ENCODE data around the gene NMNAT3. TPM values are rescaled to one million over a fixed set of nuclear protein-coding genes. Genes with fewer than 3 reads are reported as not detected.

Gene NMNAT3
- total and polyA plus RNA-seq, 2 experiments from 2014 or later: 8.3 to 9.2 TPM

GRCh38 chr3:139514741-139515140, 163.0 kb downstream of the NMNAT3 start:
- no peaks in the 10 kb centered on the region for H3K9me2 ChIP-seq (ENCODE audit: insufficient read depth)
- Mint-ChIP-seq H3K4me1 (peaks cover 2% of the 10 kb centered on the region; the same call in 1 of the 3 replicates), H3K4me3 (no peak overlapping the region), H3K27ac (no peak overlapping the region), H3K9me3 (no peaks in the 10 kb centered on the region), H3K27me3 (ENCODE audit: insufficient read depth, low read depth, poor library complexity) (no peaks in the 10 kb centered on the region), H3K36me3 (ENCODE audit: low read depth) (no peaks in the 10 kb centered on the region)
- no peaks in the 10 kb centered on the region for H3F3A ChIP-seq (replicated peaks; ENCODE audit: low read depth)
- no peaks in the 10 kb centered on the region for H4K20me1 ChIP-seq (replicated peaks; ENCODE audit: insufficient read depth)
- TF ChIP-seq ZNF462 (CRISPR knock-in tag; IDR thresholded peaks at IDR 0.05) (no peak), CREB1 (CRISPR knock-in tag; IDR thresholded peaks at IDR 0.05; ENCODE audit: low read depth) (no peak), EZH2 (IDR thresholded peaks at IDR 0.05; ENCODE audit: low read depth, unreplicated experiment) (no peak), ZNF331 (CRISPR knock-in tag; IDR thresholded peaks at IDR 0.05; ENCODE audit: low read depth) (no peak), JUNB (IDR thresholded peaks at IDR 0.05; ENCODE audit: unreplicated experiment) (no peak), POLR2AphosphoS5 (IDR thresholded peaks at IDR 0.05; ENCODE audit: low read depth) (no peak), ZNF114 (CRISPR knock-in tag; IDR thresholded peaks at IDR 0.05) (no peak), STAT1 (IDR thresholded peaks at IDR 0.05; ENCODE audit: unreplicated experiment) (no peak), NANOG (IDR thresholded peaks at IDR 0.05; ENCODE audit: borderline replicate concordance) (no peak), CTCF (conservative IDR thresholded peaks at IDR 0.05; ENCODE audit: low read depth in 2 of 2) (no peak), EZH2phosphoT487 (IDR thresholded peaks at IDR 0.05; ENCODE audit: unreplicated experiment) (no peak)
- TF ChIP-seq, protein P1, sequence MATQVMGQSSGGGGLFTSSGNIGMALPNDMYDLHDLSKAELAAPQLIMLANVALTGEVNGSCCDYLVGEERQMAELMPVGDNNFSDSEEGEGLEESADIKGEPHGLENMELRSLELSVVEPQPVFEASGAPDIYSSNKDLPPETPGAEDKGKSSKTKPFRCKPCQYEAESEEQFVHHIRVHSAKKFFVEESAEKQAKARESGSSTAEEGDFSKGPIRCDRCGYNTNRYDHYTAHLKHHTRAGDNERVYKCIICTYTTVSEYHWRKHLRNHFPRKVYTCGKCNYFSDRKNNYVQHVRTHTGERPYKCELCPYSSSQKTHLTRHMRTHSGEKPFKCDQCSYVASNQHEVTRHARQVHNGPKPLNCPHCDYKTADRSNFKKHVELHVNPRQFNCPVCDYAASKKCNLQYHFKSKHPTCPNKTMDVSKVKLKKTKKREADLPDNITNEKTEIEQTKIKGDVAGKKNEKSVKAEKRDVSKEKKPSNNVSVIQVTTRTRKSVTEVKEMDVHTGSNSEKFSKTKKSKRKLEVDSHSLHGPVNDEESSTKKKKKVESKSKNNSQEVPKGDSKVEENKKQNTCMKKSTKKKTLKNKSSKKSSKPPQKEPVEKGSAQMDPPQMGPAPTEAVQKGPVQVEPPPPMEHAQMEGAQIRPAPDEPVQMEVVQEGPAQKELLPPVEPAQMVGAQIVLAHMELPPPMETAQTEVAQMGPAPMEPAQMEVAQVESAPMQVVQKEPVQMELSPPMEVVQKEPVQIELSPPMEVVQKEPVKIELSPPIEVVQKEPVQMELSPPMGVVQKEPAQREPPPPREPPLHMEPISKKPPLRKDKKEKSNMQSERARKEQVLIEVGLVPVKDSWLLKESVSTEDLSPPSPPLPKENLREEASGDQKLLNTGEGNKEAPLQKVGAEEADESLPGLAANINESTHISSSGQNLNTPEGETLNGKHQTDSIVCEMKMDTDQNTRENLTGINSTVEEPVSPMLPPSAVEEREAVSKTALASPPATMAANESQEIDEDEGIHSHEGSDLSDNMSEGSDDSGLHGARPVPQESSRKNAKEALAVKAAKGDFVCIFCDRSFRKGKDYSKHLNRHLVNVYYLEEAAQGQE (IDR thresholded peaks at IDR 0.05; ENCODE audit: unreplicated experiment): no peak
- TF ChIP-seq, protein P2, sequence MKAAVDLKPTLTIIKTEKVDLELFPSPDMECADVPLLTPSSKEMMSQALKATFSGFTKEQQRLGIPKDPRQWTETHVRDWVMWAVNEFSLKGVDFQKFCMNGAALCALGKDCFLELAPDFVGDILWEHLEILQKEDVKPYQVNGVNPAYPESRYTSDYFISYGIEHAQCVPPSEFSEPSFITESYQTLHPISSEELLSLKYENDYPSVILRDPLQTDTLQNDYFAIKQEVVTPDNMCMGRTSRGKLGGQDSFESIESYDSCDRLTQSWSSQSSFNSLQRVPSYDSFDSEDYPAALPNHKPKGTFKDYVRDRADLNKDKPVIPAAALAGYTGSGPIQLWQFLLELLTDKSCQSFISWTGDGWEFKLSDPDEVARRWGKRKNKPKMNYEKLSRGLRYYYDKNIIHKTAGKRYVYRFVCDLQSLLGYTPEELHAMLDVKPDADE (IDR thresholded peaks at IDR 0.05): no peak
- no peaks in the 10 kb centered on the region for H3K36me3 ChIP-seq (ENCODE audit: insufficient read depth)
- H3K27ac ChIP-seq (ENCODE audit: low read depth): no peak overlapping the region
- H3K4me3 ChIP-seq: no peak overlapping the region
- ATAC-seq (no peak), DNase-seq (ENCODE audit: low spot score) (no peak)
- H2AFZ ChIP-seq: no peak overlapping the region
- H3K79me2 ChIP-seq (replicated peaks; ENCODE audit: insufficient read depth): no peaks in the 10 kb centered on the region
- H3K4me1 ChIP-seq (ENCODE audit: insufficient read depth): no peaks in the 10 kb centered on the region
- H3K4me2 ChIP-seq: no peak overlapping the region
- H3K27me3 ChIP-seq (ENCODE audit: insufficient read depth): no peaks in the 10 kb centered on the region

All from GM23338 (cell line).